Choroid plexus epithelial cell (primary cell): Measurements from ENCODE around the gene MIDN.
"Not testable (repeated sequence)": the region's sequence is repeated elsewhere in the genome, so short reads cannot be mapped to it uniquely, and the experiment has no call there.

Experiments
- DNase-seq: peaks from one replicate; pipeline ENCODE4 v3.0.0-alpha.2; 2010; ENCODE audit warnings: low read depth
- H3K4me3 ChIP-seq: 2 replicates; pipeline ENCODE4 v1.5.1; 2011; ENCODE audit warnings: low read depth, mild to moderate bottlenecking, control low read depth, low read length, moderate library complexity
- TF ChIP-seq, protein P1 (sequence below): conservative IDR thresholded peaks from 2 replicates; pipeline ENCODE4 v1.5.1; 2011; ENCODE audit warnings: low read depth, mild to moderate bottlenecking, control low read depth, inconsistent platforms, low read length, moderate library complexity

Gene MIDN

DNA sequence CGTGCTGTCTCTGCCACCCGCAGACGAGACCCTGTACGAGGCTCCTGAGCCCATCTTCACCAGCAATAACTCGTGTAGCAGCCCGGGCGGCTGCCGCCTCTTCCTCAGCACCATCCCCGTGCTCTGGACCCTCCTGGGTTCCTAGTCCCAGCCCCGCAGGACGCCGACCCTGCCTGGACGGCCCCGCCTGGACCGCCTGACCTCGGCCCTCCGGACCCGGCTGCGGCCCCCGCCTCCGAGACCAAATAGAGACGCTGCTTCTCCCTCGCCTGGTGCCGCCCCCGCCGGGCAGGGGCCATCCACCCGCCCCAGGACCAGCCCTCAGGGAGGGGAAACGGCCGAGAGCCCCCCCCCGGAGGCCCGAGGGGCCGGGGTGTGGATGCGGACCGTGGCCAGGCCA, 51.4 kb downstream of the MIDN start:
- no peak overlapping the region for H3K4me3 ChIP-seq
- TF ChIP-seq, protein P1, sequence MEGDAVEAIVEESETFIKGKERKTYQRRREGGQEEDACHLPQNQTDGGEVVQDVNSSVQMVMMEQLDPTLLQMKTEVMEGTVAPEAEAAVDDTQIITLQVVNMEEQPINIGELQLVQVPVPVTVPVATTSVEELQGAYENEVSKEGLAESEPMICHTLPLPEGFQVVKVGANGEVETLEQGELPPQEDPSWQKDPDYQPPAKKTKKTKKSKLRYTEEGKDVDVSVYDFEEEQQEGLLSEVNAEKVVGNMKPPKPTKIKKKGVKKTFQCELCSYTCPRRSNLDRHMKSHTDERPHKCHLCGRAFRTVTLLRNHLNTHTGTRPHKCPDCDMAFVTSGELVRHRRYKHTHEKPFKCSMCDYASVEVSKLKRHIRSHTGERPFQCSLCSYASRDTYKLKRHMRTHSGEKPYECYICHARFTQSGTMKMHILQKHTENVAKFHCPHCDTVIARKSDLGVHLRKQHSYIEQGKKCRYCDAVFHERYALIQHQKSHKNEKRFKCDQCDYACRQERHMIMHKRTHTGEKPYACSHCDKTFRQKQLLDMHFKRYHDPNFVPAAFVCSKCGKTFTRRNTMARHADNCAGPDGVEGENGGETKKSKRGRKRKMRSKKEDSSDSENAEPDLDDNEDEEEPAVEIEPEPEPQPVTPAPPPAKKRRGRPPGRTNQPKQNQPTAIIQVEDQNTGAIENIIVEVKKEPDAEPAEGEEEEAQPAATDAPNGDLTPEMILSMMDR, result no peak

DNA sequence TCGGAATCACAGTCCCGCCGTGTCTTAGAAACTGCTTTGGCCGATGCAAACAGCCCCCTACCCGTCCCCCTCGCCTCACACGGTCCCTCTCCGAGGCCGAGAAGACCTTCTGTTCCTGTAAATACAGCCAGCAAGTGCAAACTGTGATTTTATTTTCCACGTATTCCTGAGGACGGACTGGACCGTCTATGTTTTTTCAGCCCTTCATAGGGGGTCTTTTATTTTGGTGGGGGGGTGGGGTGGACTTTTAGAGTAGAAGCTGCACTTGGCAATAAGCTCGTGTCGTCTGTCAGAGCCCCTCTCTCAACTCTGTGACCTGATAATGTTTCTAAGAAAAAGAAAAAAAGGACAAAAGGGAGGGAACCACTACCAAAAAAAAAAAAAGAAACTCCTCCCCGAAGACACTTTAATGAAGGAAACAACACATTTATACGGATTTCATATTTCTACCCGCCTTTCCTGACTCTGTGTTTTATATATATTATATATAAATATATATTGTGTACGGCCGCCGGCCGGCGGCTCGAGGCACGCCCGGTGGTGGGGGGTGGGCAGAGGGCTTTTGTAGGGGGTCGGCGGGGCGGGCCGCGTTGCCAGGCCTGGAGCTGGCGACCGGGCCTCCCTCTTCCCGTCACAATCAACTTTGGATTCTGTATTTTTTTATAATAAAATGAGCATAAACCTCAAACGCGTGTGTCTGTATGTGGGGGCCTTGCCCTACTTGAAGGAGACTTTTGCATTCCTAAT, 52.5 kb downstream of the MIDN start:
- DNase-seq, result no peak
- TF ChIP-seq, protein P1, result no peak
- no peak overlapping the region for H3K4me3 ChIP-seq

More for the DNA sequence above, 51.4 kb downstream of the MIDN start:
- DNase-seq, result no peak

DNA sequence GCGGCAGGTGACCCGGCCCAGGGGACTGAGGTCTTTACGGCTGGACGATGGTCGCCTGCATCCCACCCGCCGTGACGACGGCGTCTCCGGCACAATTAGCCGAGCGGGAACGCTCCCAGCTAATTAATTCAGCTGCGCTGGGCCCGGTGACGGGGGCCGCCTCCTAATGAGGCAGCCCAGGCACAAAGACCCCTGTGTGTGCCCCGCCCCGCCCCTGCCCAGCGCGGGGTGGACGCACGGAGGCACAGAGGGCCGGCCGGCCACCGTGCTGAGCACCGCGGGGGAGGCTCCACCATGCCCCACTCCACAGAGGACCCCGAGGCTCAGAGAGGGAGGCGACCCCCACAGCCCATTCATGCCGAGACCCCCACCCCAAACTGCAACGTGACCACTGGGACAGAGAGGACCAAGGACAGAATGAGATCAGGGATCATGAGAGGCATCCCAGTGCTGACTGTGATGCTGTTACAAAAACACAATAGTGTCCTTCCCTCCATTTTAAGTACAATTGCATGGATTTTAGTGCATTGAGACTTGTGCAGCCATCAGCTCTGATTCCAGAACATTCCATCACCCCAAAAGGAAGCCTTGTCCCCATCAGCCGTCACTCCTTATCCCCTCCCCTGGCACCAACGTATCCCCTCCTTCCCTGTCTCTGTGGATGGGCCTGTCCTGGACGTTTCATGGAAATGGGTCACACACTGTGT, 54.3 kb downstream of the MIDN start:
- DNase-seq, result no peak
- no peak overlapping the region for H3K4me3 ChIP-seq
- TF ChIP-seq, protein P1, result no peak

DNA sequence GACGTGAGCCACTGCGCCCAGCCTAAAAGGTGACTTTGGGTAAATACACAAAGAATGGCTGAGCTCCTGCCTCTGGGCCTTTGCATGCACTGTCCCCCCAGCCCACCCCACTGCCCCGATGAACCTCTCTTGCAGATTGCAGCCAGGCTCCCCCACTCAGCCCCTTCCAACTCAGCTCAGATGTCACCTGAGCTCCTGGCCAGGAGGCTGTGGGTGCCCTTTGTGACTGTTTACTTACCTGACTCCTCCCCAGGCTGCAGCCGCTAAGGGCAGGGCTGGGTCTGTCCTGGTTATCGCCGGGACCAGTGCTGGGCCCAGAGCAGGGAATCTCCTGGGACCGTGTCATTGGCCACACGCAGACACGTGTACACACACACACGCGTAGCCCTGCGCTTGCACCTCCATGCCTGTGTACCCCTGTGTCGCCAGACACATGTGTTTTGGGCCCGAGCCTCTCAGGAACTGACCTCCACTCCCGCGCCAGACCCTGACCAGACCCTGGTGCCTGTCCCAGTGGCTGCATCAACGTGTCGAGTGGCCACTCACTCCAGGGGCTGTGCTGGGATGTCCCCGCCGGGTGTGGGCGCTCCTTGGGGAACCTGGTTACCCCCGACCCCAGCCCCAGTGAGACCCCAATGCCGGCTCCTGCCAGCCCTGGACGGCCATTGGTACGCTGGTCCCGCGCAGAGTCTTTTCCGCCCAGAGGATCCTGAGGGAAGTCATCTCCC, 56.0 kb downstream of the MIDN start:
- TF ChIP-seq, protein P1, result no peak
- no peak for DNase-seq
- no peak overlapping the region for H3K4me3 ChIP-seq

DNA sequence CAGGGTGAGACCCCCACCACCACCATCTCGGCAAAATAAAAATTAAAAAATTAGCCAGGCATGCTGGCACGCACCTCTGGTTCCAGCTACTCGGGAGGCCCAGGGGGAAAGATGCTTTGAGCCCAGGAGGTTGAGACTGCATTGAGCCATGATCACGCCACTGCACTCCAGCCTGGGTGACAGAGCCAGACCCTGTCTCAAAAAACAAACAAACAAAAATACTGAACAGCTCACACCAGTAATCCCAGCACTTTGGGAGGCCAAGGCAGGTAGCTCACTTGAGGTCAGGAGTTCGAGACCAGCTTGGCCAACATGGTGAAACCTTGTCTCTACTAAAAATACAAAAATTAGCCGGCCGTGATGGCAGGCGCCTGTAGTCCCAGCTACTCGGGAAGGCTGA, 57.0 kb downstream of the MIDN start:
- not testable (repeated sequence) for H3K4me3 ChIP-seq, DNase-seq

DNA sequence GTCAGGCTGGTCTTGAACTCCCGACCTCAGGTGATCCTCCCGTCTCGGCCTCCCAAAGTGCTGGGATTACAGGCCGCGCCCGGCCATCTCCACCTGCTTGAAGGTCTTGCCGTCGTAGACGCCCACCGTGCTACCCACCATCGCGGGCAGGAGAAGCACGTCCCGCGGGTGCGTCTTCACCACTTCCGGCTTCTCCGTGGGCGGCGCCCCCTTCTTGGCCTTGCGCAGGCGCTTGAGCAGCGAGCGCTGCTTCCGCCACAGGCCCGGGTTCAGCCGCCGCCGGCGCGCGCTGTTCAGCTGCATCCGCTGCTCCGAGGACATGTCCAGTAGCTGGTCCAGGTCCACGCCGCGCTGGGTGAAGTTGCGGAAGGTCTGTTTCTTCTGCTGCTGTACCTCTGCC, 58.9 kb downstream of the MIDN start:
- TF ChIP-seq, protein P1, result no peak
- H3K4me3 ChIP-seq, result no peak overlapping the region
- DNase-seq, result no peak

DNA sequence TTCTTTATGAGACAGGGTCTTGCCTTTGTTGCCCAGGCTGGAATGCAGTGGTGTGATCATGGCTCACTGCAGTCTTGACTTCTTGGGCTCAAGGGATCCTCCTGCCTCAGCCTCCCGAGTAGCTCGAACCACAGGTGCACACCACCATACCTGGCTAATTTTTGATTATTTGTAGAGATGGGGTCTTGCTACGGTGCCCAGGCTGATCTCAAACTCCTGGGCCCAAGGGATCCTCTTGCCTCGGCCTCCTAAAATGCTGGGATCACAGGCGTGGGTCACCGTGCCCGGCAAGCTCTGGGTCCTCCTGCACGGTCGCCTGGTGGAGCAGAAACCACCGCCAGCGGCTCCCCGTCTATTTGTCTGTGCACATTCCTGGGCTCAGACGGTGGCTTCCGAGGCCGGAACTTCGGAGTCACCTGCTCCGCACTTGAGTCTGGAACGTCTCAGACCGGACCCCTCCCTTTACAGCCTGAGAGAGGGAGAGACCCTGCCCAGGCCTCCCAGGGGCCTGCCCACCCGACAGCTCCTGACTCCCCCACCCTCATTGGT, 59.4 kb downstream of the MIDN start:
- TF ChIP-seq, protein P1, result no peak
- H3K4me3 ChIP-seq, result no peak overlapping the region
- DNase-seq, result no peak
